GM12801 (cell line): ENCODE measurements around the gene MTG1.

Experiments
- TF ChIP-seq, protein P1 (sequence below): IDR thresholded peaks from one replicate; pipeline ENCODE4 v1.5.1; 2011; ENCODE audit warnings: control low read depth; ENCODE audit not compliant: insufficient read length; ENCODE audit errors: extremely low read depth

MTG1 gene

GRCh38 chr10:133401981-133402725 is 8.2 kb downstream of the MTG1 start:
- TF ChIP-seq, protein P1, sequence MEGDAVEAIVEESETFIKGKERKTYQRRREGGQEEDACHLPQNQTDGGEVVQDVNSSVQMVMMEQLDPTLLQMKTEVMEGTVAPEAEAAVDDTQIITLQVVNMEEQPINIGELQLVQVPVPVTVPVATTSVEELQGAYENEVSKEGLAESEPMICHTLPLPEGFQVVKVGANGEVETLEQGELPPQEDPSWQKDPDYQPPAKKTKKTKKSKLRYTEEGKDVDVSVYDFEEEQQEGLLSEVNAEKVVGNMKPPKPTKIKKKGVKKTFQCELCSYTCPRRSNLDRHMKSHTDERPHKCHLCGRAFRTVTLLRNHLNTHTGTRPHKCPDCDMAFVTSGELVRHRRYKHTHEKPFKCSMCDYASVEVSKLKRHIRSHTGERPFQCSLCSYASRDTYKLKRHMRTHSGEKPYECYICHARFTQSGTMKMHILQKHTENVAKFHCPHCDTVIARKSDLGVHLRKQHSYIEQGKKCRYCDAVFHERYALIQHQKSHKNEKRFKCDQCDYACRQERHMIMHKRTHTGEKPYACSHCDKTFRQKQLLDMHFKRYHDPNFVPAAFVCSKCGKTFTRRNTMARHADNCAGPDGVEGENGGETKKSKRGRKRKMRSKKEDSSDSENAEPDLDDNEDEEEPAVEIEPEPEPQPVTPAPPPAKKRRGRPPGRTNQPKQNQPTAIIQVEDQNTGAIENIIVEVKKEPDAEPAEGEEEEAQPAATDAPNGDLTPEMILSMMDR: no peak

DNA sequence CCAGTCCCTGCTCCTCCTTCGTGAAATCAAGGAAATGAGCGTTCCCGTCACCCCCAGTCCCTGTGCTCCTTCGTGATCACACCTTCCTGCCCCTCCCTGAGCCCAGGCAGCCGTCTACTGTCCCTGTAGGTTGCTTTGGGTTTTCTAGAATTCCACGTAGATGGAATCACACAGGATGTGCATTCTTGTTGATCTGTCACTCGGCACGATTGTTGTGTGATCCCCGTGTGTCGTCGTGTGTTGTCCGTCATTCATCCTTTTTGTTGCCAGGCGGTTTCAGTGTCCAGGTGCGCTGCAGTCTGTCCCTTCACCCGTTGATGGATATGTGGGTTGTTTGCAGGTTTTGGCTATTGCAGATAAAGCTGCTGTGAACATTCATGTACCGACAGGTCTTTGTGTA is 9.4 kb downstream of the MTG1 start:
- TF ChIP-seq, protein P1: no peak

DNA sequence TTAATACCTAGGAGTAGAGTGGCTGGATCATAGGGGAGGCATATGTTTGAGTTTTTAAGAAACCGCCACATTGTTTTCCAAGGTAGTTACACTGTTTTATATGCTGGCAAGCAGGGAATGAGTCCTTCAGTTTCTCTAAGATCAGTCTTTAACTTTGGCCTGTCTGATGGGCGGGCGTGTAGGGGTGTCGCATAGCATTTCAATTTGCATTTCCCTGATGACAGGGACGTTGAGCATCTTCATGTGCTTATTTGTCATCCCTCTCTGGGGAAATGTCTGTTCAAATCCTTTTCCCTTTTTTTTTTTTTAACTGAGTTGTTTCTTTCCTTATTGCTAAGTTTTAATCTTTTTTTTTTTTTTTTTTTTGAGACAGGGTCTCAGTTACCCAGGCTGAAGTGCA is 9.8 kb downstream of the MTG1 start:
- TF ChIP-seq, protein P1: no peak

GRCh38 chr10:133405272-133405671 is 11.3 kb downstream of the MTG1 start:
- TF ChIP-seq, protein P1: no peak

GRCh38 chr10:133405844-133406527 is 12.0 kb downstream of the MTG1 start:
- TF ChIP-seq, protein P1: no peak

GRCh38 chr10:133411523-133412380 is 17.8 kb downstream of the MTG1 start:
- TF ChIP-seq, protein P1: no peak

DNA sequence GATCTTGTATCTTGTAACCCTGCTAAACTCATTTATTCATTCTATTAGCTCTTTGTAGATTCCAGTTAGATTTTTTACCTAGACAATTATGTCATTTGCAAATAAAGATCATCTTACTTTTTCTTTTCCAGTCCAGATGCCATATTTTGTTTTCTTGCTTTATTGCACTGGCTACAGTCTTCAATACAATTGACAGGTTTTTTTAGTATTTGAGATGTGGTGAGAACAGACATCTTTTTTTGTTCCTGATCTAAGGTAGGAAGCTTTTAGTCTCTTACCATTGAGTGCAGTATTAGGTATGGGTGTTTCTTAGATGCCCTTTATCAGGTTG is 18.4 kb downstream of the MTG1 start:
- TF ChIP-seq, protein P1: no peak
